HG02642 (cell line): ENCODE data around the gene CHMP4B.
"Not testable (repeated sequence)": the region's sequence is repeated elsewhere in the genome, so short reads cannot be mapped to it uniquely, and the experiment has no call there.

Source experiments
- ATAC-seq: cut with Tn5 transposase; IDR thresholded peaks from one replicate; pipeline ENCODE4 v1.9.1; 2021; ENCODE audit warnings: mild to moderate bottlenecking; ENCODE audit not compliant: unreplicated experiment, poor library complexity

The CHMP4B gene

GRCh38 chr20:33789109-33789857, 21.9 kb upstream of the CHMP4B start:
- ATAC-seq = no peak

DNA sequence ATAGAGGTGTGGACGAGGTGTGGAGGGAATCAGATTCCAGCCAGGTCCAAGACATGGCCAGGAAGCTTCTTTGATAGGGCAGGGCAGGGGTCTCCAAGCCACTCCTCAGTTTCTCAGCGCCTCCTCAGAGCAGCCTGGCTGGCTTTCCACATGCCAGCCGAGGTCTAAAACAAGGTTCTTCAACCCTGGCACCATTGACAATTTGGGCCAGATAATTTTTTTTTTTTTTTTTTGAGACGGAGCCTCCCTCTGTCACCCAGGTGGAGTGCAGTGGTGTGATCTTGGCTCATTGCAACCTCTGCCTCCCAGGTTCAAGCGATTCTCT, 21.3 kb upstream of the CHMP4B start:
- ATAC-seq = no peak

DNA sequence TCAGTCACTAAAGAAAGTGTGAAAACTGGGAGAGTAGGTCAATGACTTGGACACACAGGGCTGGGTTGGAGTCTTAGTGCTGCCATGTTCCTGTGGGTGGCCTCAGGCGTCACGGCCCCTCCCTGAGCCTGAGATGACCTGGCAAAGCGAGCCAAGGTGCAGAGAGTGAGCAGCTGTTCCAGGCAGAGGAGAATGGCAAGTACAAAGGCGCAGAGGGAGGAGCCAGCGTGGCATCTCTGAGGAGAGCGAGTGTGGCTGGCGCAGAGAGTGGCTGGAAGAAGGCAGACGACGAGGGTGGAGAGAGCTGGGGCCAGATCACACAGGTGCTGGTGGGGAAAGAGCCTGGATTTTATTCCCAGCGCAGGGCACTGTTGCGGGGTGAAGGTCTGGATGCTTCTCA, 20.6 kb upstream of the CHMP4B start:
- ATAC-seq = no peak

- no peak for ATAC-seq
These were observed 20.1 kb upstream of the CHMP4B start for GRCh38 chr20:33791021-33791420.

GRCh38 chr20:33791540-33791939, 19.6 kb upstream of the CHMP4B start:
- ATAC-seq = no peak

- no peak for ATAC-seq
These were observed 19.1 kb upstream of the CHMP4B start for GRCh38 chr20:33791959-33792597.

- ATAC-seq = not testable (repeated sequence)
These were observed 18.6 kb upstream of the CHMP4B start for GRCh38 chr20:33792598-33792989.

GRCh38 chr20:33793011-33793931, 17.9 kb upstream of the CHMP4B start:
- no peak for ATAC-seq

DNA sequence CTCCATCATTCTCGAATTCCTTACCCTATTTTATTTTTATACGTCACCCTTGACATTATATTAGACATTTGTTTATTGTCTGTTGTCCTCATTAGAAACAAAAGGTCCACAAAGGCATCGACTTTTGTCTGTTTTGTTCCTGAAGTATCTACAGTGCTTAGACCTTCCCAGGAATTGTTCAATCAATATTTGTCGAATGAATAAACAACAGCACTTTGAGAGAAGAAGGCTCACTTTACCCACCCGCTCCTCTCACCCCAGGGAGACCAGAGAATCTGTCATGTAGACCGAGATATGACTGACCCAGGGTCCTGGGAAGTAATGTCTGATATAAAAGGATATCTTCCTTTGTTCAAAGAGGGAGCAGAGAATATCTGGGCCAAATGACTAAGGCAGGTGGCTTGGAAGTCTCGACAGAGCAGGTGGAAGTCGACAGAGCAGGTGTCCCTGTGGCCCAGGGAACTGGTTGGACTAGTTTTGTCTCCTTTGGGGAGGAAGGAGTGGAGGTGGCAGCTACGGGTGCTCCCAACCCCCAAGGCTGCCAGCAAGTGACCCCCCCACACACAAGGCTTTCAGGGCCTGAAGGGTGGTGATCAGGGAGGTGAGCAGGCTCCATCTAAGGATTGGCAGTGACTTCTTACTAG, 14.8 kb upstream of the CHMP4B start:
- no peak for ATAC-seq

GRCh38 chr20:33796907-33797544, 14.1 kb upstream of the CHMP4B start:
- no peak for ATAC-seq

DNA sequence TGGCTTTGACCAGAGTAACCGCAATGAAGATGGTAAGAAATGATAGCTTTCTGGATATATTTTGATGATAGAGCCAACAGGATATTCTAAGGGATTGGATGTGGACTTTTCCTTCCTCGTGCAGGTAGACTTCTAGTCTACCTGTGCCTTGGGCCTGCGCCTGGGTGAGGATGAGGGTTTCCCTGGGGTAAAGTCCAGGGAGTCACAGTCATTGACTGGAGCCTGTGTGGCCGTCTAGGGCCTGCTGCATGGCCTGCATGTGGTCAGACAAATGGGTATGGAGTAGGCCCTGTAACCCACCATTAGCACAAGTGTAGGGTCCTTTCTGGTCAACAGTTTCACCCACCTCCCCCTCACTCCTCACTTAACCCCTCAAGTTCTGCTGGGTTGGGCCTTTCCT, 12.7 kb upstream of the CHMP4B start:
- no peak for ATAC-seq

- ATAC-seq = no peak
These were observed 7.2 kb upstream of the CHMP4B start for GRCh38 chr20:33803921-33804337.

DNA sequence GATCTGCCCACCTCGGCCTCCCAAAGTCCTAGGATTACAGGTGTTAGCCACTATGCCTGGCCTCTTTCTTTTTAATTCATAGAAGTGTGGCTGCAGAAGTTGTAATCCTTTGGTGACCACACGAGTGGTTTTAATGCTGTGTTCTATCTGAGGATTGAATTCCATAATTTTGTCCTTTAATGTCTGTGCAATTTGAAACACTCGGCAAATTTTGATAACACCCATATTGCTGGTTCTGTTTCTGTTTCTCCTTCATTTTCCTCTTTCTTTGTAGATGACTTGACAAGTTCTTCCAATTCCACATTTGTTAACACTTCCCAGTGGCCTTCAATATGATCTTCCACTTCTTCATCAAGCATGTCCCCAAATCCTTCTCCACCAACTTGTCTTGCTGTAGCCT, 2.8 kb upstream of the CHMP4B start:
- no peak for ATAC-seq

- no peak for ATAC-seq
These were observed 889 bp upstream of the CHMP4B start for GRCh38 chr20:33810259-33810658.

- ATAC-seq = peak; percentile 14
These were observed 616 bp downstream of the CHMP4B start for GRCh38 chr20:33811776-33812151.

DNA sequence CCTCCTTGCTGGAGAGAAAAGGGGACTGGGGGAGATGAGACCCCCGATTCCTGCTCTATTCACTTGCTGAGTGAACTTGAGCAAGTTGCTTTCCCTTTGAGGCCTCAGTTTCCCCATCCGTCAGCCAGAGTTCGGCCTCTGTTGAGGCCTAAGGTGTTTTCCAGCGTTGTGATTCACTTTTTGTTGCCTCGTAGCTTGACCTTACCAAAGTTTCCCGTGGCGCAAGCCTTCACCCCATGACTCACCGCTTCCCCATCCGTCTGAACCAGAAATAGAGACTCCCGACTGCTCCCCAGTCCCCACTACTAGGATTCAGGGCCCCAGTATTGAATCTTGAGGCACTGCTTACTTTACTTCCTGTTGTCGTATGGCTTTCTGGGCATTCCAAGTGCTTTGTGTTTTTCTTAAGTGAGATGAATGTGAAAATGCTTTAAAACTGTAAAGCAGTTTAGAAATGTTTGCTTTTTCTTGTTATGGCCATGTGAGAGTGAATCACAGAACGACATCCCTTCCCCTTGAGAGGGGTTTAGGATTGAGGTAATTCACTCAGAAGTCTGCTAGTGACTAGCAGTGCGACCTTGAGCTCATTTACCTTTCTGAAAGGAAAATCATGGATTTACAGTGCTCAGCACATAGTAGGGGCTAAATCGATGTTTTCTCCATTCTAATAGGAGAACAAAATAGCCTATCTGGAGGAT, 1.2 kb downstream of the CHMP4B start:
- no peak for ATAC-seq

DNA sequence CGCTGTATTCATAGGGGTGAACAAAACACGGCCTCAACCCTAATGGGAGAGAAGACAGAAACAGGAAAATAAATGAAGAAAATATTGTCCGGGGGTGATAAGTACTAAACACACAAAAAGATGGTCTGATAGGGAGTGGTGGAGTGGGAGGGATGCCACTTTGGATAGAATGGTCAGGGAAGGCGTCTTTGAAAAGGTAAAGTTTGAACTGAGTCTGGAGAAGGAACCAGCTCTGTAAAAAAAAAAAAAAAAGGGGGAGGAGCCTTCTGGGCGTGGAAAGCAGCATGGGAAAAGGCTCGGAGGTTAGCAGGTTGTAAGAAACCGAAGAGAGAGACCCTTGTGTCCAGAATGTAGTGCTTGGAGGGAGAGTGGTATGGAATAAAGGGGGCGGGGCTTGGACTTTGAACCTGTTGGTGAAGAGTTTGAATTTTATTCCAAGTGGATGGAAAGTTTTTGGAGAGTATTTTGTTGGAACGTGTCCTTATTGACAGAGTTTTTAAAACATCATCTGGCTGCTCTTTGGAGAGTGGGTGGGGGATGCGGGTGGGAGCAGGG, 1.8 kb downstream of the CHMP4B start:
- no peak for ATAC-seq

DNA sequence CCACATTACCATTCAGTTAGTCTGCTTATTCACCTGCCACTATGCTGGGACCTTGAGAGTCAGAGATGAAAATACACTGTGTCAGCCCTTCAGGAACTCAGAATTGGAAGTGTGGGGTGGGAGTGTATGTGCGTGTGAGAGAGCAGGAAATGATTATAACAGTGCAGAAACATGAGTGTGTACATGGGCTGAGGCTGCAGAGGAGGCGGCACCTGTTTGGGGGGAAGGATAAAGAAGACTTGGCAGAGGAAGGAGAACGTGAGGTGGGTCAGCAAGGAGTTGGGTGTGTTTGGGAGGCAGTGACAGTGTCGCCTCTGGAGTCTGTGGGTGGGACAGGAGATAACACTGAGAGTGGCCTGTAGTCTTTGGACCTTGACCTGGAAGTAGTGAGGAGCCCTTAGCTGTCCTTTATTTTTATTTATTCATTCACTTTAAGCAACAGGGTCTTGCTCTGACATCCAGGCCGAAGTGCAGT, 3.1 kb downstream of the CHMP4B start:
- ATAC-seq = no peak

DNA sequence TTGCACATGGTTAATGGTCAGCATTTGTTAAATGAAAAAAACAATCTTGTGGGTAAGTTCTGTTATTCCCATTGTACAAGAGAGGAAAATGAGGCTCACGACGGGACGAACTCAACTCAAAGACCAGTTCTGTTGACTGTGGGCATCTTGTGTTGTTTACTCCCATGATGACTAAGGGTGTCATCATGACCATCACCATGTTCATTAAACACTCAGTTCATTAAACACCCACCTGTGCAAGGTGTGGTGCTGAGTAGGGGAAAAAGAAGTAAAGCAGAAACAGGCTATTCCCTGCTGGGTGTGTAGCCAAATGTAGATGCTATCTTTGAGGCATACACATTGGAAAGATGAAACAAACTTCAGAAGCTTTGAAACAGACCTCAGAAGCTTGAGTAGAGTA, 4.5 kb downstream of the CHMP4B start:
- no peak for ATAC-seq
